HG03108 (cell line): ENCODE measurements around the gene TBC1D22A.

Experiments
- ATAC-seq: cut with Tn5 transposase; IDR thresholded peaks from one replicate; pipeline ENCODE4 v1.9.1; 2021; ENCODE audit warnings: moderate library complexity; ENCODE audit not compliant: unreplicated experiment

TBC1D22A gene

DNA sequence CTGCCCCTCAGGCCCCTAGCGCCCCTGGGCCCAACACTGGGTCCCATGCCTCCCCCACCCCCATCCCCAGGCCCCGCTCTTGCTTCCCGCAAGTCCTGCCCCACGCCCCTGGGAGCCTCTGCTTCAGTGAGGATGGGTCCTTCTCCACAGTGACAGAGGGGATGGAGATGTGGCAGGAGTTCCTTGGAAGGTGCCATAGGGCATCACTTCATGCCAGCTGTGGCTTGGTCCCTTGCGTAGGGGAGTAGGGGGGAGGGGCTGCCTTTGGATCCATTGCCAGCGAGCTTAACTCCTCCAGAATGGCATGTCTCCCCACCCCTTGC is 9.5 kb upstream of the TBC1D22A start:
- no peak for ATAC-seq

- no peak for ATAC-seq
Measured at GRCh38 chr22:46753360-46753759, 9.1 kb upstream of the TBC1D22A start.

GRCh38 chr22:46753761-46754109 is 8.7 kb upstream of the TBC1D22A start:
- ATAC-seq = no peak

DNA sequence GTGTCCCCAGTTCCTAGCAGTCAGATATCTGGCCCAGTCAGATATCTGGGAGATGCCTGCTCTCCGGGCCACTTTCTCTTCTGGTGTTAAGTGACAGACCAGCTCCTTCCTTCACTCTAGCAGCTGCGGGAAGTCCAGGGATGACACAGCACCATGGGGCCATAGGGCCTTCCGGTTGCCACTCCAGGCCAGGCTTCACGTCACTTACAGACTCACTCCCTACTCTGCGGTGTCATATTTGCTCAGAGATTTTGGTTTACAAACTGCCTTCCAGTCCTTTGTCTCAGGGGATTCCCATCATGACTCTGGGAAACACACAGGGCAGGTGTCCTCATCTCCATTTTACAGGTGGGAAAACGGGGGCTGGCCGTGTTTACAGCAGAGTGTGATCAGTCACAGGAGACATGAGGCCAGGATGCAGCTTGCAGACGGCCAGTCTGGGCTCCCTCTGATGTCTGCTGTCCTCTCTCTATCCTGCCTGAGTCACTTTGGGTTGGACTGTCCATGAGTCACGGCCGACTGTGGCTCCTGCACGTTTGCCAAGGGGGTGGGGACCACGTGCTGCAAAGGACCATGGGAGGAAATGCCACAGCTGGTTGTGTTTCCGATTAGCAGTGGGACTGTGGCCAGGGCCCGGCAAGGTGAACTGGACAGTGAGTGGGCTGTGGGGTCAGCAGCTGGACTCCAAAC is 8.2 kb upstream of the TBC1D22A start:
- no peak for ATAC-seq

DNA sequence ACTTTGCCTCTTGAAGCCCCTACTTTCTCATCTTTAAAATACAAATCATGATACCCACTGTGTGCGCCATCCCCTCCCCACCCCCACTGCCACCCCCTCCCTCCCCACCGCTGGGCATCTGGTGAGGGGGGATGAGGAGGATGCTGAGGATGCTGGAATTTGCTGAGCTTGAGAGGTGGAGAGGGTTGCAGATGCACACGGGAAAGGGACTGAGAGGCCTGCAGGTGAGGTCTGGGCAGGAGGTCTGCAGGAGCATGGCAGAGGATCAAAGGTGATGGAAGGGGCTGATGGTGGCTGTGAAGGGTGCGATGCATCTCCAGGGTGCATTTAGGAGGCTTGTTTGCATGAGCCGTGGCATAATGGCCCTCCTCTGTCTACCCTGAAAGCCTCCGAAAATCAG is 7.6 kb upstream of the TBC1D22A start:
- ATAC-seq = no peak

DNA sequence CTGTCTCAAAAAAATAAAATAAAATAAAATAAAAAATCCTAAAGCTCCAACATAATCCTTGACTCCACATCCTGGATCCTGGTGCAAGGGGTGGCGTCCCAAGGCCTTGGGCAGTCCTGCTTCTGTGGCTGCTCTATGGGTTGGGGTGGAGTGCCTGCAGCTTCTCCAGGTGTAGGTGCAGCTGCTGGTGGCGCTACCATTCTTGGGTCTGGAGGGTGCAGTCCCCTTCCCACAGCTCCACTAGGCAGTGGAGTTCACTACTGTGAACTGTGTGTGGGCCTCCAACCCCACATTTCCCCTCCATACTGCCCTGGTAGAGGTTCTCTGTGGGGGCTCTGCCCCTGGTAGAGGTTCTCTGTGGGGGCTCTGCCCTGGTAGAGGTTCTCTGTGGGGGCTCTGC is 6.9 kb upstream of the TBC1D22A start:
- no peak for ATAC-seq

DNA sequence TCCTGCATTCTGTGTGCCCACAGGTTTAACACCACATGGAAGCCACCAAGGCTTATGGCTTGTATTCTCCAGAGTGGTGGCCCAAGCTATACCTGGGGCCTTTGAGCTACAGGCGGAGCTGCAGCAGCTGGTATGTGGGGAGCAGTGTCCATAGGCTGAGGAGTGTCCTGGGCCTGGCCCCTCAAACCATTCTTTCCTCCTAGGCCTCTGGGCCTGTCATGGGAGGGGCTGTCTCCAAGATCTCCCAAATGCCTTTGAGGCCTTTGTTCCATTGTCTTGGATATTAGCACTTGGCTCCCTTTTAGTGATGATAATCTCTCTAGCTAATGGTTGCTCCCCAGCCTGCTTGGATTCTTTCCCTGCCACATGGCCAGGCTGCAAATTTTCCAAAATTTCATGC is 6.4 kb upstream of the TBC1D22A start:
- no peak for ATAC-seq

GRCh38 chr22:46757104-46757503 is 5.3 kb upstream of the TBC1D22A start:
- ATAC-seq = no peak

- ATAC-seq = no peak
Measured at GRCh38 chr22:46758121-46758520, 4.3 kb upstream of the TBC1D22A start.

DNA sequence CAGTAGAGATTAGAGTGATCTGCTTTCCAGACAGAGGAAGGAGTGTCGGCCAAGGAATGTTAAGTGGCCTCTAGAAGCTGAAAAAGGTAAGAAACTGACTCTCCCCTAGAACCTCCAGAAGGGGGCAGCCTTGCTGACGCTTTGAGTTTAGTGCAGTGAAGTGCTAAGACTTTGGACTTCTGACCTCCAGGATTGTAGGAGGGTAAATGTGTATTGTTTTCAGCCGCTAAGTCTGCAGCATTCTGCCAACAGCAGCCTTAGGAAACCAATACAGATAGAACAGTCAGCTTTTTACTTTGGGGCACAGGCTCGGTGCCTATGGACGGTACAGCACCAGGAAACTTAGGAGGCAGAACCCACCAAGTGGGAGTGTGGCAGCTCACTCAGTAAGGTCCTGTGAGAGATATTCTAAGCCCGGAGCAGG is 3.6 kb upstream of the TBC1D22A start:
- ATAC-seq = no peak

- ATAC-seq = no peak
Measured at GRCh38 chr22:46761017-46761416, 1.4 kb upstream of the TBC1D22A start.

DNA sequence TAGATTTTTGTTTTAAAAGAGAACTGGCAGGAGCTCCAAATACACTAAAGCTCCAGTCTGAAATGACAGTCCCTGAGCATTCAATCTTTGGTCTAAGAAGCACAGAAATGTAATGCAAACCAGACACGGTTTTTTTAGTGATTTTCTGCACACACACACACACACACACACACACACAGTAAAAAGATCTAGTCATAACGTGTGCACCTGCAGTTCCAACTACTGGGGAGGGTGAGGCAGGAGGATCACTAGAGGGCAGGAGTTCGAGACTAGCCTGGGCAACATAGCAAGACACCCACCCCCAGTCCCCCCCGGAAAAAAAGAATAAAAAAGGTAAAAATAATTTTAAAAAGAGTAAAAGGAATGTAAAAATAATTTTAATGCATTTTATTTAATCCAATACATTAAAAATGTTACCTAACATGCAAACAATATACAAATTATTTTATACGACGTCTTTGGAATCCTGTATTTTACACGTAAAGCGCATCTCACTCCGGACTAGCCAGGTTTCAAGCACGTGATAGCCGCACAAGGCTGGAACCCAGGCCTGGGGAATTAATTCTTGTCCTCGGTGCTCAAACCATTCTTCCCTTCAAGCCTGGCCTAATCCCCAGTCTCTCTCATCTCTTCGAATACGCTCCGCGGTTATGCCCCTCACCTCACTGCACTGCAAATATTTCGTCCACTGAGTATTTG is 762 bp upstream of the TBC1D22A start:
- peak; percentile 9 for ATAC-seq

DNA sequence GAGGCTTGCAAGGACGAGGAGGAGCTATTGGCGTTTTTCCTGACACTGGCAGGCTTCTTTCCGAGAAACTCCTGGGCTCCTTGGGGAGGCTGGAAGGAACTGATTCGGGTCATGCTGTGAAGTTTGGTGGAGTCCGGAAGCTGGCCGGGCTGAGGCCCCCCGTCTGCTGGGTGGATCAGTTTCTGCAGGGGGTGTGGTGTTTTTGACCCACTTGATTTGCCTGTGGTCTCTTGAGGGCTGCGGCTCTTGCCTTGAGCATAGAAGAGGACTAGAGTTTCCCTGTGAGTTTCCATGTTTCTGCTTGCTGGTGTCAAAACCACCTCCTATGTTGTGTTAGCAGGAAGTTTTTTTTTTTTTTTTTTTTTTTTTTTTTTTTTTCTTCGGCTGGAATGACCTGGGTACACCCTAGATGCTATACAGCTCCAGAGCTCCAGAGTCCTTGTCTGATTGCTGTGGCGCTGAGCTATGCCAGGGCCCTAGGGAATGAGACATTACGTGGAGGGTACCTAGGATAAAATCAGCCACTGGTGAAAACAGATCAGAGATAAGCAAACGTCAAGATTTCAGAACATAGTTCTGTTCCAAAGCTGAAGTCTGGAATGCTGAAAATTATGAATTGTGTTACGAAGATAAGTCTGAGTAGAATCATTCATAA is 728 bp downstream of the TBC1D22A start:
- ATAC-seq = peak; percentile 52

DNA sequence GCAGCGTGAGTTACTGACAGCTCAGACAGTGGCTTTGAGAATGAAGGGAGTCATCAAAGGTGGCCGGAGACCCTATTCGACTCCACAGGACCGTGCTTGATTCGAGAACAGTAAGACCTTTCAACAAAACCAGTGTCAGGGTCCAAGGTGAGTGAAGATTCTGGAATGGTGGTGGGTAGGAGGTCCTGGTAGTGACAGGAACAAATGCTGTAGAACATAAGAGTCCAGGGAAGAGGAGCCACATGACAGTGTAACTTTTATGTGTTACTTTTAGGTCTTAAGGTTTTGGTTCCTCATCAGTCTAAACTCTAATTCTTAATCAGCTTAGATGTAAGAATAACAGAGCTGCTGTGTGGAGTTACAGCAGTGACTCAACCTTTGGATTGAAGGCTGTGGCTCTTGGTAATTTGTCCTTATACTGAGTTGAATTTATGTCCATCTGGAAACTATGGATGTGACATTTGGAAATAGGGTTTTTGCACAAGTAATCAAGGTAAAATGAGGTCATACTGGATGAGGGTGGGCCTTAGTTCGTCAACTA is 1.8 kb downstream of the TBC1D22A start:
- ATAC-seq = no peak

DNA sequence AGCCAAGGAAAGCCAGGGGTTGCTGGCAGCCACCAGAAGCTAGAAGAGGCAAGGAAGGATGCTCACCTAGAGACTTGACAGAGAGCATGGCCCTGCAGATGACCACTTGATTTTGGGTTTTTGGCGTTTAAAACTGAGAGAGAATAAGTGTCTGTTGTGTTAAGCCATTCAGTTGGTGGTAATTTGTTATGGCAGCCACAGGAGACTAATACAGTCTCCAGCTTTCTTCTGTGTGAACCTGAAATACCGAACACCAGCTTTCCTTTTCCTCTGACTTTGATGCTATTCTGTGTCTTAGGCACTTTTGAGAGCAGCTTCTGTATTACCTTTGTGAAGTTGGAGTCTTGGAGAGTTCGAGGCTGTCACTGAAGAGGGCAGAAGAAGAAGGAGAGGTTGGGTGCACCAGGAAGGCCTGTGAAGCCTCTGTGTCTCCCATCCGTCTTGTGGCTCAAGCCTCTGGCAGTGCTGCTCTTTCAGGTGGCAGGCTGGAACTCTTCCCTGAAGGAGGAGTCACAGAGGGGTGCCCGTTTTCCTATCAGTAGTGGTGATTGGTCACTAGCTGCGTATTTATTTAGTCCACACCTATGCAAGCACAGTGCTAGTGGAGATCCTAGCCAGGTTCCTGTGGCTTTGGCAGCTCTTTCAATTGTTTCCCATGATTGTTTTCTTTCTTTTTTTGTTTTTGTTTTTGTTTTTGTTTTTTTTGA is 2.5 kb downstream of the TBC1D22A start:
- no peak for ATAC-seq

DNA sequence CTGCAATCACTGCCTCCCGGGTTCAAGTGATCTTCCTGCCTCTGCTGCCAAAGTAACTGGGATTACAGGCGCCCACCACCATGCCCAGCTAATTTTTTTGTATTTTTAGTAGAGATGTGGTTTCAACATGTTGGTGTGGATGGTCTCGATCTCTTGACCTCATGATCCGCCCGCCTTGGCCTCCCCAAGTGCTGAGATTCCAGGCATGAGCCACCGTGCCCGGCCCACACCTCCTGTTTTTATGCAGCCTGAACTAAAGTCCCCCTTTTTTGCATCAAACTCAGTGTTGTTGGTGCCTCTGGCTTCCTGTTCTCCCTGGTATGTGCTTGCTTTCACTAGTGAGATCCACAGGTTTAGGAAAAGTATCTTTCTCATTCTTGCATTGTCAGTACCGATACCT is 4.2 kb downstream of the TBC1D22A start:
- ATAC-seq = no peak

DNA sequence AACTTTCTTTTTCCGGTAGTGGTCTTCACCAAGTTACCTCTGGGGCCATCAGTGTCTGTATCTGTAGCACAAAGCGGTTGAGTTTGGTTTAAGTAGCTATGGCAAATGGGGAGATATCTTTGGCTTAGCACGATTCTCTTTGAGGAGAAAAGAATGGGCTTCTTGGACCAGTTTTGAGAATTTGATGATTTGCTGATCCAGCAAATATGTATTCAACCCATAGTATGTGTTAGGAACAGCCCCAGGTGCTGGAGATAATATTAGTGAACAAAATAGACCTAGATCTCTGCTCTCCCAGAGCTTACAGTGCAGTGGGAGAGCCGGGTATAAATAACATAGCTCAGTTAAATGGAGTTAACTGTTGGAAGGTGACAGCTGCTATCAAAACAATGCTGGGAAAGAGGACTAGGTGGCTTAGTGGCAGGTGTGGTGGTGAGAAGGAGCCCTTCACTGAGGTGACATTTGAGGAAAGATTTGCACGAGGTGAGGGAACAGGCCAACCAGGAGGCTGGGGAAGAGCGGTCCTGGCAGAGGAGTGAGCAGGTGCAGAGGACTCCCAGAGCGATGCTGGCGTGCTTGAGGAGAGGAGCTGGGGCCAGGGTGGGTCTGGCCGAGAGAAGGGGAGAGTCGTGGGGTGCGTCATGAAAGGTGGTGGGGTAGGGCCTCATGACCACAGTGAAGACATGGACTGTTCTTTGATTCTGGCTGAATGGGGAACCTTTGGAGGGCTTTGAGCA is 5.0 kb downstream of the TBC1D22A start:
- no peak for ATAC-seq

DNA sequence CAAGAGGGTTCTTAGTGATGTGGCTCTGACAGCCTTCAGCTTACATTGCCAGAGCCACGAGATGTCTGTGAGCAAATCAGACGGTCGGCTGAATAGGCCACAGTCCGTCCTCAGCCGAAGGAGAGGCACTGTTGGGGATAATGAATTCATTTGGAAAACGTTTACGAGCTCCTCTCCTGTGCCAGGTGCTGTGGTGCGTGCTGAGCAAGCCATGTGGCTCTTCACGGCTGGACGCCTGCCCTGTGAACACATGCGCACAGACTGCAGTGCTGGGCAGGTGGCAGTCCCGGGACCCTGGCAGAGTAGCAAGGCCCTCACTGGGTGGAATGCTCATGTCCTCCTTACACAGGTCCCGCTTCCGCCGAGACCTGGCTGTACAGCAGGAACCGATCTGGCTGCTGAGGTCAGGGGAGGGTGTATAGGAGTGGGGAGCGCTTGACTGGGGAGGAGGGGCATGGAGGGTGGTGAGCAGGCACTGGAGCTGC is 6.8 kb downstream of the TBC1D22A start:
- peak; percentile 26 for ATAC-seq

DNA sequence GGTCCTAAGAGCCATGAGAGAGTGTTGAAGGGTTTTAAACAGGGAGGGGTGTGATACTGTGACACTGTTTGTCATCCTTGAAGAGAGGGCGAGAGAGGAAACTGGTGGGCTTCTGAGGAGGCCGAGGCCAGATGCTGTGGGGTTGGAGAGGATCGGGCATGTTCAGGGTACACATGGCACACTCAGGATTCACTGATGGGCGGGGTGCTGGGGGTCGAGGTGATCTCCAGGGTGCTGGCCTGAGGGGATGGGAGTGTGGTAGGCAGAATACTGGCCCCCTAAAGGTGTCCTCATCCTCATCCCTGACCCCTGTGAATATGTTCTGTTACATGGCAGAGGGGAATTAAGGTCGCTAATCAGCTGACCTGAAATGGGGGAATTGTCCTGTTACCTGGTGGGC is 7.3 kb downstream of the TBC1D22A start:
- no peak for ATAC-seq

- ATAC-seq = no peak
Measured at GRCh38 chr22:46770151-46770641, 7.7 kb downstream of the TBC1D22A start.

- ATAC-seq = no peak
Measured at GRCh38 chr22:46770726-46771125, 8.3 kb downstream of the TBC1D22A start.
